Tongue (tissue), 2 donors: ENCODE data around the gene HRH2. TPM values are rescaled to one million over a fixed set of nuclear protein-coding genes. Genes with fewer than 3 reads are reported as not detected.

Experiments used
- DNase-seq: peaks from one replicate; pipeline ENCODE4 v3.0.0-alpha.2; 2015
- total RNA-seq: library from RNA; depleted of rRNA; stranded (reverse); fragments of >200 nt; gene quantifications from one replicate; pipeline ENCODE4 v1.2.3, GENCODE V29; 2014

The HRH2 gene
- total RNA-seq, 1 donor from 2014 or later, result 1.7 TPM

DNA sequence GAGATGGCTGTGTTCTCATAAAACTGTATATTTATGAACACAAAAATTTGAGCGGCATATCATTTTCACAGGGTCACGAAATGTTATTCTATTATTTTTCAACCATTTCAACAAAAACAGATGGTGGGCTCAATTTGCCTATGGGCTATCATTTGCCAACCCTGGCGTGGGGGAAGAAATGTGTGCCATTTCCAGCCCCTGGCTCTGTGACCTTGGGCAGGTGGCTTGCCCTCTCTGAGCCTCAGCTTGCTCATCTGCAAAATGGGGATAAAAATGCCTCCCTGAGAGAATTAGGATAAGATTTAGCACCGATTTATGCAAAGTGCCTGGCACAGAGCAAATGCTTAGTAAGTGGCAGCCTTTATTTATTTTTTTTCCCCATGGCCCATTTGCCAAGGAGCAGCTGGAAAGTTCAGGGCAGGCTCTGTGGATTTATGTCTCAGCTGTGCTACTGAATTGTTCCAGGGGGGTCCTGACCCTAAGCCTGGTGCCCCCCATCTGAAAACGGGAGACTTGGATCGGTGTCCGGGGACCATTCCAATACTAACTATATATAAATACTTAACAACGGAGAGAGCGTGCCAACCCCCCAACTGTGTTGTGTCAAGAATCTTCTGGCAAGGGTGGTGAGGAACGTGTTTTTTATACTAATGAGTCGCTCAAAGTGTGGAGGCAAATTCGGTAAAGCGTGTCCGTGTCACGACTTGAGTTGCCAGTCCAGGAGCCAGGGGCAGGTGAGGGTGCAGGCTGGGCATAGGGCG lies 34.5 kb downstream of the HRH2 start:
- no peak for DNase-seq

- no peak for DNase-seq
Measured at GRCh38 chr5:175692996-175693710, 35.3 kb downstream of the HRH2 start.

- no peak for DNase-seq
Measured at GRCh38 chr5:175693741-175694140, 35.9 kb downstream of the HRH2 start.

GRCh38 chr5:175694371-175695160 lies 36.7 kb downstream of the HRH2 start:
- DNase-seq, result peak; percentile 30

DNA sequence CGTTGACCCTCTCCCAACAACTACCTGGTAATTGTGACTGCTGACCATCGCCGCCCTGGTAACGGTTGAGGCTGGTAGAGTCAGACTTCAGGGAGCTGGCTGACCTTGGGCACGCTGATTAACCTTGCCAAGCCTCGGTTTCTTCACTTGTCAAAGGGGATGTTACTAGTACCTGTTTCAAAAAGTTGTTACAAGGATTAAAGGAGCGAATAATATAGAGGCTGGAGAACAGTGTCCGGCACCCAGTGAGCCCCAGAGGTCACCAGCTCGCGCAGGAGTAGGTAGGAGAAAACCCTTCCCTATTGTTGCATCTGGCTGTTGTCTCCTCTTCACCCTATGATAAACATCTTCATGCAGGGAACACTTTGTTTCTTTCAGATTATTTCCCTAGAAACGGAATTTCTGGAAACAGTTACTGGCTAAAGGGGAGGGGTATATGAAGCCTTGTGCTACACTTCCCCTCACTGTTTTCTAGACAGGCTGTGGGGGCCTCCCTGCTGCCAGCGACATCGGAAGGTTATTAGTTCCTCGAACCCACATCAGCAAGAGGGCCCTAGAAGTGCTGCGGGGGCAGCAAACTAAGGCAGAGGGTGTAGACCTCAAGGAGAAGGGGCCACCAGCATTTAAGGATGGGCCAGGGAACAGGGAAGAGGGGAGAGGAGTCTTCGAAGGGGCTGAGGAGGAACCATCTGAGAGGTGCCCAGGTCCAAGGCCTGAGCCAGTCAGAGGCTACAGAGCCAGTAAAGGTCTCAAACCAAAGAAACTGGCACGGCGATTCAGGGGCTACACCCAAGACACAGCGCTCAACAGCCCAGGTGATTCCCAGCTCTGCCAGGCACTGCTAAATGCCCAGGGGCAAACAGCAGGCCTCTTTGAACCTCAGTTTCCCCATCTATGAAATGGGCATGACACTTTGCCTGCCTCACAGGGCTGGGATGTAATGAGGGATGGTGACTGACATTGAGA lies 37.6 kb downstream of the HRH2 start:
- DNase-seq, result peak; percentile 24

- peak; percentile 41 for DNase-seq
Measured at GRCh38 chr5:175696139-175696854, 38.4 kb downstream of the HRH2 start.

DNA sequence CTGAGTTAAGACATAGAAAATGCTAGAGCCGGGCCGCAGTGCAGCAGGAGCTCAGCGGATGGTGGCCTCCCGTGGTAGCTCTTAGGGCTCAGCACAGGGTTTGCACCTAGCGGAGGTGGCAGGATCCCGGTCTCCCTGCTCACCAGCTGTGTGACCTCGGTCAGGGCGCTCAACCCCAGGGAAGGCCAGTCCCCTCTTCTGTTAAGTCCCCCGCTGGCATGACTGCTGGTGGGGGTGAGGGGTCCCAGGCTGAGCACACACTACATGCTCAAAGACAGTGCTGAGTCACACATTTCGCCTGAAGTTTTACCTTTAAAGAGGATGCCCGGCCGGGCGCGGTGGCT lies 39.0 kb downstream of the HRH2 start:
- no peak for DNase-seq

DNA sequence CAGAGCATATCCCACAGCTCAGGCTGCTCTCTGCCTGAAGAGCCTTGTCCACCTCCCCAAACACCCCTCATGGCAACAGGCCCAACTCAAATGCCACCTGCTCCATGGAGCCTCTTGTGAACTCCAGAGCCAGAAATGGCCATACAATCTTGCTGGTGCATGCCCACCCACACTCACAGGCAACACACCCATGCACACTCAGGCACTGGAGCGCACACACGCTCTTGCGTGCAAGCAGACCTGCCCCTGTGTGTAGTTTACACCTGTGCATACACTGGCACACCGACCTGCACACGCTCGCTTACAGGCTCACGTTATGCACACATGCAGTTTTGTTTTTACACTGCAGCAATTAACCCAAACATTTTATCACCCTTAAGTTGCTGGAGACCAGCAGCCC lies 40.0 kb downstream of the HRH2 start:
- DNase-seq, result no peak

GRCh38 chr5:175698401-175699115 lies 40.7 kb downstream of the HRH2 start:
- DNase-seq, result no peak

GRCh38 chr5:175700991-175701390 lies 43.1 kb downstream of the HRH2 start:
- no peak for DNase-seq

DNA sequence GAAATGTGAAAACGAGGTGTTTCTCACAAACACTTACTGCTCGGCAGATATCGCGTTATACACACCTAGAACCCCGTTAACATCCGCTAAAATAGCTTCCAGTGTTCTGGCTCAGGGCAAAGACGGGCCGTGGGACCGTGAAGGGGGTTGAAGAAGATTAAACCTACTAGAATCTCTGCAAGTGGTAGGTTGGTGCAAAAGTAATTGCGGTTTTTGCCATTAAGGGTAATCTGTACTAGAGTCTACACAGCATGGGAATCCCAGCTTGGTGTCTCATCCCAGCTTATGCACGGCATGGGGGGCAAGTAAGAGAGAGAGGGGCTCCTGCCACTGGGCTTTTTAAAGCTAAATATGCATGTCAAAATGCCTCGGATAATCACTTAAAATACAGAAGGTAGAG lies 43.9 kb downstream of the HRH2 start:
- DNase-seq, result no peak

GRCh38 chr5:175706499-175706898 lies 48.6 kb downstream of the HRH2 start:
- peak; percentile 21 for DNase-seq

GRCh38 chr5:175707751-175708375 lies 50.0 kb downstream of the HRH2 start:
- no peak for DNase-seq

GRCh38 chr5:175709276-175709781 lies 51.5 kb downstream of the HRH2 start:
- no peak for DNase-seq

DNA sequence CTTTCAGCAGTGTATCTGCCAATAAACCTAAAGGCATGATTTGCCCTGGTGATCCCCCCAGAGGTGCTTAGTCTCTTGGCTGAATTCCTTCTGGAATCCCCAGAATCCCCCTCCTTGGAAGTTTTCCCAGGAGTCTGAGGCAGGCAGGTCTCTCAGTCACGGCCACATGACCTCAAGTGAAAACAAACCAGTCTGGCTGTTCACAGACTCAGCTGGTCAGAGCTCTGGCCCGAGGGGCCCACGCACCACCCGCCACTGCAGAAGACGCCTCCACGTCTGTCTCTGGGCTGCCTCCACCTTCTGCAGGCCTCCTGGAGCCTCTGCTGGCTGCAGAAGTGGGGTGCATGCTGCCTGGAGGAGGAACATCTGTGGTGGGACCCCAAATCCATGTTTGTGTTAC lies 52.5 kb downstream of the HRH2 start:
- no peak for DNase-seq

DNA sequence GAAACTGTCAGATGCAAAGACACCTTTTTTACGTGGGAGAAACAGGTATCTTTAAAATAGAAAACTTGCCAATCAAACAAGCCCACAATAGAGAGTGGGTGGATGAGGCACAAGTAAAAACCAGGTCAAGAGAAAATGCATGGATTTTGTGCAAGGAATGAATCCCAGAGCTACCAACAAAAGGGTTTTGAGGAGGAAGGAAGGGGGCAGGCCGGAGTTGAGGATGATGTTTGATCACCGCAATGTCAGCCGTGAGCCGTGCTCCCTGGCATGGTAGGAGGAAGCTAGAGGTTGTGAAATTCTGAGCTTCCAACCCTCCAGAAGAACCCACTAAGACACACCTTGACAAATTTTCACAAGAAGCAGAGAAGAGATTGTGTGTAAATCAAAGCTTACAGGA lies 53.2 kb downstream of the HRH2 start:
- DNase-seq, result no peak

DNA sequence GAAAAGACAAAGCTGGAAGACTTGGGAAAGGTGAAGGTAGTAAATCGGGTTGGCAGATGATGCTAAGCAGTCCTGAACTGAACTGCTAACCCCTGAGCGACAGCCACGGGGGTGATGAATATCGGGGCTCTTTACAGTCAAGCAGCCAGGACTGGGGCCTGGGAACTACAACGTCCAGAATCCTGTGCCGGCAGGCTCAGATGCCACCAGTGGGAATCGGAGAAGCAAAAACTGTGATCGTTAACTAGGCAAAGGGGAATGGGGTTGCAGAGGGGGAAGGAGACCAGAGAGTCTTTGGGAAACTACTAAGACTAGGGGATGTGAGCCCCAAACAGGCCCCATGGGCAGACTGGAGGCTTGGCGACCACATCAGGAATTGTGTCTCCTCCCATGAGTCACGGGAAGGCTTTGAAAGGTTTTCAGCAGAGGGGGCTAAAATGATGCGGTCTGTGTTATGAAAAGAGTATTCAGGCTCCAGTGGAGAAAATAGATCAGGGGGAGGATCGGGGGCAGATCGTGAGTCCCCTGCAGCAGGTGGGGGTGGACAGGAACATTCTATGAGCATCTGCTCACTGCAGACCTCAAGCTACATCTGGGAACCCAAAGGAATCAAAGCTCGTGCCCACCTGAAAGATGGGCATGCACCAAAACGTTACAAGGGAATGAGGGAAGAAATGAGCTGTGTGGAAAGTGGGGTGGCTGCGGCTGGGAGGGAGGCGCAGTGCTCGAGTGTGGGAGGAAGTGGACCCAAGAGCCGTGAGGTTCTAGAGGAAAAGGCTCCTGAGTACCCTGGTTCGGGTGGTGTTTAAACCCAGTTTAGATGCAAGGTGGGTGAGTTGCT lies 53.8 kb downstream of the HRH2 start:
- DNase-seq, result no peak

DNA sequence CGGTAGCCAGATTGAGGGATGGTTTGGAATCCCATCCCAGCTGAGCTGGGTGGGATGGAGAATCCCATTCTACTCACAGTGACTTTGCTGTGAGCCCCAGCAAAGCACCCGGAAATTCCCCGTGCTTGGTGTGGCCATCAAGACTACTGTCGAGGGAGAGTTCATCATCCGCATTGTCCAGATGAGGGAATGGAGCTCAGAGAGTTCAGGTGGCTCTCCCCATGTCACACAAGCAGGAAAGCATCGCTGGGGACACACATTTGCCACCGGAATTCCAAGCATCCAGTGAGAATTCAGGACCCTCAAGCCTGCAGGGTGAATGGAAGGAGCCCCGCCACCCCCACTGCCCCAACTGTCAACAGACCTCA lies 54.4 kb downstream of the HRH2 start:
- DNase-seq, result no peak

DNA sequence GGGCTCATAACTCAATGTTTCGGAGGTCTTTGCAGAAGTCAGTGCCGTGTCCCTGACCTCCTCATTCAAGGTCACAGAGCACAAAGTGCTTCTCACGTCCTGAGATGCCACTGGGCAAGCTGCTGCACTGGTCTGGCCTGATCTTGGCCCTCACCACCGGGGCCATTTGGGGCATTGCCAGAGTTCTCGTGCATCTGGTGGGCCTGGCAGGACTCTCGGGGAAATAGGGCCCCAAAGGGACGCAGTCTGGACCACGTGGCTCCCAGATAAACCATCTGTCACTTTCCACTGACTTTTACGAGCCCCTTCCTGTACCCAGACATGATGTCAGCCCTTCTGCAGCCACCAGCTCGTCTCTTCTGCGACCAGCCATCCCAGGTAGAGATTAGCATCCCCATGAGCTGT lies 54.8 kb downstream of the HRH2 start:
- DNase-seq, result no peak
